AML-193 (cell line): Measurements from ENCODE around the gene NDUFAF5.
A peak's percentile ranks its signal among the peaks of the same experiment; 100 is the strongest.
"Not testable (repeated sequence)": the region's sequence is repeated elsewhere in the genome, so short reads cannot be mapped to it uniquely, and the experiment has no call there.

Experiments used
- DNase-seq, 2 experiments: peaks; one replicate each; lab custom pipeline; 2025; lab: John Stamatoyannopoulos, UW

NDUFAF5 gene, protein sequence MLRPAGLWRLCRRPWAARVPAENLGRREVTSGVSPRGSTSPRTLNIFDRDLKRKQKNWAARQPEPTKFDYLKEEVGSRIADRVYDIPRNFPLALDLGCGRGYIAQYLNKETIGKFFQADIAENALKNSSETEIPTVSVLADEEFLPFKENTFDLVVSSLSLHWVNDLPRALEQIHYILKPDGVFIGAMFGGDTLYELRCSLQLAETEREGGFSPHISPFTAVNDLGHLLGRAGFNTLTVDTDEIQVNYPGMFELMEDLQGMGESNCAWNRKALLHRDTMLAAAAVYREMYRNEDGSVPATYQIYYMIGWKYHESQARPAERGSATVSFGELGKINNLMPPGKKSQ

DNA sequence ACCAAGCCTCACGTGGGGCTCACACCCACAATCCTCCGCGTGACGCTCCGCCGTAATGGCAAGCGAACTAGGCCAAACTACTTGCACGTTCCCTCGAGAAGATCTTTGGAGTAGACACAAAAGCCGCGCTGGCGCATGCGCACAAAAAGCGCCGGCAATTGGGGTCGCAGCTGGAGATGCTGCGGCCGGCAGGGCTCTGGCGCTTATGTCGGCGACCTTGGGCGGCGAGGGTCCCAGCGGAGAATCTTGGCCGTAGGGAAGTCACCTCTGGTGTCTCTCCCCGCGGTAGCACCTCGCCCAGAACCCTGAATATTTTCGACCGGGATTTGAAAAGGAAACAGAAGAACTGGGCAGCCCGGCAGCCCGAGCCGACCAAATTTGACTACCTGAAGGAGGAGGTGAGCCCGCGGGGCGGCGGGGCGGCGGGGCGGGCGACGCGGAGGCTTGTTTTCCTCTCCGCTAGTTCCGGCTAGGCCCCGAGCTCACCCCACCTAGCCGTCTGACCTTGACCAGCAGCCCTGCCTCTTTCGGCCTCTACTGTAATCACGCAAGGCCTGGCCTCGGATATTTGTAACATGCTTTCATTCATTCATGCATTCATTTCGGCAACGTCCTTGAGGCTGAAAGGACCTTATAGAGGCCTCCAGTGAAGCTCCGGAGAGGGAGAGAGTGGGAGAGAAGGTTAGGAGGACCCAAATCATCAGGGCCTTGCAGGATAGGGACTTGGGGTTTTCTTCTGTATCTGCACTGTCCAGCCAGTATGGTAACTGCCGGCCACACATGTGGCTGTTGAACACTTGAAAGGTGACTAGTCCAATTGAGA is at the start of gene NDUFAF5, which contains the start of gene ESF1:
TSS of gene NDUFAF5 (plus strand) at position 136 of the 823 bp plus-strand sequence. CDS start at position 177, 41 bp downstream.
TSS of gene ESF1 (minus strand) at position 27 of the 823 bp plus-strand sequence. CDS start 1,779 bp downstream, outside the sequence.
- peak; percentile 79 to 88 for DNase-seq

DNA sequence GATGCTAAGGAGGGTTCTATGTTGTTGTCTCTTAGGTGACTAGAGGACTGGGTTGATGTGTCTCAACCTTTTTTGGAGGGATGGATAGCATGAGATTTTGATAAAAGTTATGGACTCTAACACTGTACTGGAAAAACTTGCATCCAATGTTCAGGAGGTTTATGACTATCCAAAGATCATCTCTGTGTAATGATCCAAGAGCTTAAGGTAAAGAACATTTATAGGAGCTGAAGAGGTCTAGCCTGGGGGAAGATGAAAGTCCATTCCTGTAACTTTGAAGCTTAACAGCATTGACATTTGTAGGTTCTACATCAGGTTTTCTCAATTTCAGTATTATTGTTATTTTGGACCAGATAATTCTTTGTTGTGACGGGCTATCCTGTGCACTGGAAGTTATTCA is 49.0 kb upstream of the NDUFAF5 start:
- no peak for DNase-seq

DNA sequence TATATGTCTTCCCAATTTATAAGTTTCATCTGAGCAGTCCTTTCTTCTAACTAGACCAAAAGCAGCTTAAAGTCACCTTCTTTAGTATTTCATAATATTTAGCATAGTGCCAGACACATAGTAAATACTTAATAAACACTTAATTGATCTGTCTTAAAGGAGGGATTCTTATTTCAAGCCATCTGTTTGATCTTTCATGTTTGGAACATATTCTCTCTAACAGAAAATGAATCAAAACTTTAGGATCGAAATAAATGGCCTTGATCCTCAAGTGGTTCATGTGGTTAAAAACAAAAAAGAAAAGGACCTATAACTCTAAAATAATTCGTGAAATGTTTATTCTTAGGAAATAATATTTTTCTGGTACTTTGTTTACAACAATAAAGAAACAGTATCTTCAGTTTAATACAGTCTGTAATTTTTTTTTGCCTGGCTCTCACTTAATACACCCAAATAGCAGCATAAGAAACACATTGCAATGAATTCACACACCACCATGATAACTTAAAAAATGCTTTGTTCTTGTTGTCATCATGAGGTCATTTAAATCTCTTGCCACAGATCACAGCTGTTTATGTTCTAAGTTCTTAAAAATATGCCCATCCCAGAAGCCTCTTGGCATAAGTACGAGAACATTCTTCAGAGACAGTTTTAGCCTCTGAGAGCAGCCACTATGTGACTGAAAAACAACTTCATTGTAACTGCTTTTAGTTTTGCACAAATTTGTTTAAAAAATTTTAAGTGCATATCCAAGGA is 48.2 kb upstream of the NDUFAF5 start:
- DNase-seq = no peak

DNA sequence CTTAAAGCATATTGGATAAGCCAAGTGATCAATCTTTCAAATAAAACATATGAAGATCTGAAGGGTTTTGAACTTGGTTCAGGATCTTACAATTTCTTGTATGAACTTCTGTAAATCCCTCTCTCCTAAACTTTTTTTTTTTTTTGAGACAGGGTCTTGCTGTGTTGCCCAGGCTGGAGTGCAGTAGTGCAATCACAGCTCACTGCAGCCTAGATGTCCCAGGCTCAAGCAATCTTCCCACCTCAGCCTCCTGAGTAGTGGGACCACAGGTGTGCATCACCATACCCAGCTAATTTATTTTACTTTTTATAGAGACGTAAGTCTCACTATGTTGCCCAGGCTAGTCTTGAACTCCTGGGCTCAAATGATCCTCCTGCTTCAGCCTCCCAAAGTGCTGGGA is 46.6 kb upstream of the NDUFAF5 start:
- DNase-seq = not testable (repeated sequence)

DNA sequence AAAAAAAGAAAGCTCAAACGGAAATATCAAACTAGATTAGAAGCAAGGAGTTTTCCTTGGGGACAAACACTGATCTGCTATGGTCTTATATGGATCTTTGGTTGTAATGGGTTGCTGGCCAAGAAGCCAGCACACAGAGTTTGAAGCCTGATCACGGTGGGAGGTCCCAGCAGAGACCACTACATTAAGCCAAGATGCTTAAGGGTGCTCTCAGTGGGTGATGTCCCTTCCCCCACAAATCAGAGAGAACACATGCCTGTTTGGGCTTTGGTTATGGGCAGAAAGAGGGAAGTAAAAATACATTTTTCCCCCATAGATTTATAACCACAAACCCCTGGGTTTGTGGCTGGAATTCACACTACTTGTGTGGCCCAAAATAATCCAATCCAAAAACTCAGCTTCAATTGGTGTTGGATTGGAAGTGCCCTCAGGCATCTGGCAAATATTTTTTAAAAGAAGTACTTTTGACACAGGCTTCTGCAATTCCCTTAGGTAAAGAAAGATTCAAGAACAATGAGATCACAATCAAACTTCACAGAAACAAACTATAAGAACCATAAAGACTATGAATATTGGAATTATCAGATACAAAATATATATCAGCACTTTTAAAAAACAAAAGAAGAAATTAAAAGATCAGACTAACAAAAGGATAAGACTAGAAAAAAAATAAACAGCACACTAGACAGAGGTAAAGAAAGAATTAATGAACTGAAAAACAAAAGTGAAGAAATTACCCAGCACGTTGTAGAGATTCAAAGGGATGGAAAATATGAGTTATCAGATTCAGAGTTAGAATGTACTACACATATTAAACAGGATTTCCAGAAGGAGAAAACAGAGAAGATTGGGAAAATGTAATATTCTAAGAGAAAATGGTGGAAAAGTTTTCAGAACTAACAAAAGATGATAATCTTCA is 44.8 kb upstream of the NDUFAF5 start:
- DNase-seq = no peak

DNA sequence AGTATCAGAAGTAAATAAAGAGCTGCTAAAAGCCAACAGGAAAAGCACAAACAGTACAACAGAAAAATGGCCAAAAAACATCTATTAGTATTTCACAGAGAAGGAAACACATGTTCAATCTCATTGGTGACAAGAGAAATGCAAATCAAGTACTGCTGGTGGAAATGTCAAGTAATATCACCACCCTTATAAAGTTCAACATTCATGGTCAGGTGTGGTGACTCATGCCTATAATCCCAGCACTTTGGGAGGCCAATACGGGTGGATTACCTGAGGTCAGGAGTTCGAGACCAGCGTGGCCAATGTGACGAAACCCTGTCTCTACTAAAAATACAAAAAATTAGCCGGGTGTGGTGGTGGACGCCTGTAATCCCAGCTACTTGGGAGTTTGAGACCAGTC is 42.9 kb upstream of the NDUFAF5 start:
- DNase-seq = no peak

DNA sequence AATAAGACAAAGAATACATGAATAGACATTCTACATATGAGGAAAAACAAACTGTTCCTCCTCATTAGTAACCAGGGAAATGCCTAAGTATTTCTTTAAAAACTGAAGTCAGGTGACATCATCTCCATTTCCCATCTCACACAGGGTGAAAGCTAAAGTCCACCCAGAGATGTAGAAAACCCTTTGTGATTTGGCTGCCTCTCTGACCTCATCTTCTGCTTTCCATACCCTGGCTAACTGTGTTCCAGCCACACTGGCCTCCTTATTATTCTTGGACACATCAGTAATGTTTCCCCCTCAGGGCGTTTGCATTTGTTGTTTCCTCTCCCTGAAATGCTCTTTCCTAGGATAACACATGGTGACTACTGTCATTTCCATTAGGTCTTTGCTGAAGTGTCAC is 40.5 kb upstream of the NDUFAF5 start:
- no peak for DNase-seq

DNA sequence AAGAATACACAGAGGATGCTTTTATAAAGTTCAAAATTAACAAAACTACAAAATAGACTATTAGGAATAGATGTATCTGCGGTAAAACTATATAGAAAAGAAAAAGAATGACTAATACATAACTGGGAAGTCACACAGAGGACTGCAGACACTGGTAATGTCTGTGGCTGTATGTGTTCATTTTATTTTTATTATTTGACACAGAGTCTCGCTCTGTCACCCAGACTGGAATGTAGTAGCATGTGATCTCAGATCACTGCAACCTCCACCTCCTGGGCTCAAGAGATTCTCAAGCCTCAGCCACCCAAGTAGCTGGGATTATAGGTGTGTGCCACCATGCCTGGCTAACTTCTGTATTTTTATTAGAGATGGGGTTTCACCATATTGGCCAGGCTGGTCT is 39.0 kb upstream of the NDUFAF5 start:
- no peak for DNase-seq

DNA sequence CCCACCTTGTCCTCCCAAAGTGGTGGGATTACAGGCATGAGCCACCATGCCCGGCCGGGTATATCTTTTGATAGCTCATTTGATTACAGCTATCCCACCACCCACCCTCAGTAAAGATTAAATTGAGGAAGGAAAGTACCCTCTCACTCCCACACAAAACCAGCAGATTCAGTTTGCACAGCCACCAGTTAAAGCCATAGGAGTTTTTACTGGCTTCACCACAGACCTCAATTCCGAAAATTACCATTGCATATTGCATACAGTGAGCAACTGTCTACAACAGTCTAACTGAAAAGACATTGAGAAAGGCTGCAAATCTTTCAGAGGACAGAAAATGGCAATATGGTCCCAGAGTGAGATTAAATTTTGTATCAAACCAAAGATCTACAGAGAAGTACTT is 35.0 kb upstream of the NDUFAF5 start:
- no peak for DNase-seq

DNA sequence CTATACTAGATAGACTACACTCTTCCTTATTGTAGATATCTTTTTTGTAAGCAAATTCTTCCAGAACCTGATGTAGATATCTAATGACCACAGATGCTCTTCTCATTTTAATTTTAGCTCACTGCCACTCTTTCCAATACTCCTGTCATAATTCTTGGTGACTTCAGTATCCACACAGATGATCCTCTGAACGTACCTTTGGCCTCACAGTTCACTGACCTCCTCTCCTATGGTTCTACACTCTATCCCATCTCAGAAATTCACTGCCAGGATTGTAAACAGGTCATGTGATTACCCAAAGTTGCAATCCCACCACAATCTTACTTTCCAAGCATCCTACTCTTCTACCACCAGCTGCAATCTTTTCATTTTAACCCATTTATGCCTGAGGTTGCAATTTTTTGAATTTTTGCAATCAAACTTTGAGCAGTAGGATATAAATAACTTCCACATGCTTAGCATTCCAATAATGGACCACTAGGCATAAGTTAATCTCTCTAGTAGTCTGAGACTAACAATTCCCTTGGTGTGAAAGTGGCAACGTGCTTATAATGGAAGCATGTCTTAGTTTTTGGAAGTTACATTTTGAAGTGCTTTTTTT is 31.3 kb upstream of the NDUFAF5 start:
- no peak for DNase-seq

DNA sequence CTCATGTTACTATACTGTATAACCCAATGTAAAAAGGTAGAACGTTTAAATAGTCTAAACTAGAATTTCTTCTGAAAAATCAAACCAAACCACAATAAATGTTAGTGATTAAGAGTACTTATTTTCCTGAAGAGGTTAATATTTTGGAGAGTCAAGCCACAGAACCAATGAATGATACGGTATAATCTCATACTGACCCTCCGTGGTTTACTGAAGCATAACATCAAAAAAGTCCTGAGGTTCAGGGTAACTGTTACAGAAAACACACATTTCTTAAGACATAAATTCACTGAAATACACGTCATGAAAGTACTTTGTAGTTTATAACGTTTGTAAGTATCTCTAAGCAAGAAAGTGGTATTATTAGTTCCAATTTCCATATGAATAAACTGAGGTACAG is 29.0 kb upstream of the NDUFAF5 start:
- DNase-seq = no peak

DNA sequence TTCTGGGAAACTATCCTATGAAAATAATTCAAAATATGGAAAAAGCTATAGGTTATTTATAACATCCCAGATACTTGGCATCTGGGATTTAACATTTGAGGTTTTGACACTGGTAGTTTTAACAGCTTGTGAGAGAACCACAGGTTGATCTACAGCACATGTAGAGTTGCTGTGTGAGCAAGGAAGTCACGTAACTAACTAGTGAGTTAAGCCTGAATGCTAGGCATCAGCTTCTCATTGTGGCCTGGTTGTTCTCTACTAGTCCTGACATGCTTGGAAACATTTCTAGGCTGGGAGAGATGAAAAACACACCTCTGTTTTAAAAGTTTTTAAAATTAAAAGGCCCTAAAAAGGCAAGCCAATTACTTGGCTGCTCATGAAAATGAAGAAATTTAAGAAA is 28.3 kb upstream of the NDUFAF5 start:
- no peak for DNase-seq

DNA sequence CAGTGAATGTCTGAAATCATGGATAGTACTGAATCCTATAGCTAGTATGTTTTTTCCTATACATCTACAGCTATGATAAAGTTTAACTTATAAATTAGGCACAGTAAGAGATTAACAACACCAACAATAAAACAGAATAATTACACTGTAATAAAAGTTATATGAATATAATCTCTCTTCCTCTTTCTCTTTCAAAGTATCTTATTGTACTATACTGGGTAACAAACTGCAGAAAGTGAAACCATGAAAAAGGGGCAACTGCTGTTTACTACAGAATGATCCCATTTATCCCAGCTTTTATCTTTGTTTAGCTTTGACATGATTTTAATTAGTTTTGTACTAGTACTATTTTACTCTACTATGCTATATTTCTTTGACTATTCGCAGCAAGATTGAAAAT is 25.9 kb upstream of the NDUFAF5 start:
- no peak for DNase-seq

DNA sequence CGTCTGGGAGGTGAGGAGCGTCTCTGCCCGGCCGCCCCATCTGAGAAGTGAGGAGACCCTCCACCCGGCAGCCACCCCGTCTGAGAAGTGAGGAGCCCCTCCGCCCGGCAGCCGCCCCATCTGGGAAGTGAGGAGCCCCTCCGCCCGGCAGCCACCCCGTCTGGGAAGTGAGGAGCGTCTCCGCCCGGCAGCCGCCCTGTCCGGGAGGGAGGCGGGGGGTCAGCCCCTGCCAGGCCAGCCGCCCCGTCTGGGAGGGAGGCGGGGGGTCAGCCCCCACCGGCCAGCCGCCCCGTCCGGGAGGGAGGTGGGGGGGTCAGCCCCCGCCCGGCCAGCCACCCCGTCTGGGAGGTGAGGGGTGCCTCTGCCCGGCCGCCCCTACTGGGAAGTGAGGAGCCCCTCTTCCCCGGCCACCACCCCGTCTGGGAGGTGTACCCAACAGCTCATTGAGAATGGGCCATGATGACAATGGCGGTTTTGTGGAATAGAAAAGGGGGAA is 24.3 kb upstream of the NDUFAF5 start:
- not testable (repeated sequence) for DNase-seq

DNA sequence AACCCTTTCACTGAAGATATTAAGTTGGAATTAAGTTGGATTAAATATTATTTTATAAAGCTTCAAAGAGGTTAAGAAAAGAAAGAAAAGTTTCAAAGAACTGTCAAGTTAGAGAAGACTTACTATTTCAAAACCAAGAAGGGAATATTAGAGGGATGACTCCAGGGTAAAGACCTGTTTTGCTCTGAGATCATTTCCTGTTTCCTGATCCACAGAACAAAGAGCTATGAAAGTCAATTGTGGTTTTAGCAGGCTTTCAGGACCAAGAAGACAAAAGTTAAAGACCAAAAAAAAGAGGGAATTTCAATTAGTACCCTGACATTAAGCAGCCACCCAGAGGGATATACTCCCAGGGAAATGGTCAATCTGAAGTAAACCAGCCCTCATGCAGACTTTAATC is 19.5 kb upstream of the NDUFAF5 start:
- DNase-seq = no peak

DNA sequence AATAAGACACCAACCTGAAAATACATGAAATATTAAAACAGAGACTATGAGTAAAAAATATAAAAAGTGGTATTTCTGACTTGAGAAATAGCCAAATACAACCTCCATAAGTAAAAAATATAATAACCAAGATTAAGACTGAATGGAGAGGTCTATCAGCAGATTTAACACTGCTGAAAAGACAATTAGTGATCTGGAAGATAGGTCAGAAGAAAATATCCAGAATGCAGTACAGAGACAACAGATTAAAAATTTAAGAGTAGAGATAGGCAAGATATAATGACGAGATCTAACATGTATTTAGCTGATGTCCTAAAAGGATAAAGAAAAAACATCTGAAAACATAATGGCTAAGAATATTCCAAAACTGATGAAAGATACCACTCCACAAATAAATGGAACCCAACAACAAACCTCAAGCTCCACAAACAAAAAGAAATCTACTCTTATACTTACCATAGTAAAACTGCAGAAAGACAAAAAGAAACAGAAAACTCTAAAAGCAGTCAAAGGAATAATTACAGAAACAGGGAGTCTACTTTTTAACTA is 18.9 kb upstream of the NDUFAF5 start:
- no peak for DNase-seq

DNA sequence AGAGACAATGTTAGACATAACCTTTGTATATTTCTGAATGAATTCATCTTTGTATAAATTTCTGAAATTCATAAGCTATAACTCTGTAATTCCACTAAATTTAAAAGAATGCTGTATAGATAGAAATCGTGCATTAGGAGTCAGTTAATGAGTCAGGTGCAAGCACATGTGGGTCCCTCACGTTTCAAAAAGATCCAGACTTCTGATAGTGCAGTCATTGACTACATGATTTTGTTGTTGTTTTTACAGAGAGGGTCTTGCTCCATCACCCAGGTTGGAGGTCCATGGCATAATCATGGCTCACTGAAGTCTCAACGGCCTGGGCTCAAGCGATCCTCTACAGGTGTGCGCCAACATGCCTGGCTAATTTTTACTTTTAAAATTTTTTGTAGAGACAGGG is 14.7 kb upstream of the NDUFAF5 start:
- DNase-seq = no peak

DNA sequence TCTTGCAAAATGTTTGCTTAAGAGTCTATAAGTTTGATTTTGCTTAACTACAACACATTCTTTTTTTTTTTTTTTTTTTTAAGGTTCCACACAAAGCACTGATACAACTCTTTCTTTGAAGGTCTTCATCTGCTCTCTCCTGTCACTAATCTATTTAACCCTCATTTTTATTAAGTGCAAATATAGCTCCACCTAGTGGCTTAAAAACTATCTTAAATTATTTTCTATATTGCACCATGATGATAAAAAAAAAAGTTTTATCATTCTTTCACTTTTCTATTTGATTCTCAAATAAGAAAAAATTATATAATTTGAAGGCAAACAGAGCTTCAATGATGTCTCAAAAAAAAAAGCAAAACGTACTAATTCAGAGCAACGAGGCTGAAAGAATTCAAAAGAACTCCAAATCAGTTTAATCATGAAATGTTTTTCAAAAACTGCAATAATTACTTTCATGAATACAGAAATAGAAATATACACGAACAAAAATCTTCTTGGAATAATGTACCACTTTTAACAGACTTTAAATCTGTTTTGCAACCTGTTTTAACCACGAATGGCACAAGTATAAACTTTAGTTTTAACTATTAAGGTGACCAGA is 12.9 kb upstream of the NDUFAF5 start:
- peak; percentile 20 to 43 for DNase-seq

DNA sequence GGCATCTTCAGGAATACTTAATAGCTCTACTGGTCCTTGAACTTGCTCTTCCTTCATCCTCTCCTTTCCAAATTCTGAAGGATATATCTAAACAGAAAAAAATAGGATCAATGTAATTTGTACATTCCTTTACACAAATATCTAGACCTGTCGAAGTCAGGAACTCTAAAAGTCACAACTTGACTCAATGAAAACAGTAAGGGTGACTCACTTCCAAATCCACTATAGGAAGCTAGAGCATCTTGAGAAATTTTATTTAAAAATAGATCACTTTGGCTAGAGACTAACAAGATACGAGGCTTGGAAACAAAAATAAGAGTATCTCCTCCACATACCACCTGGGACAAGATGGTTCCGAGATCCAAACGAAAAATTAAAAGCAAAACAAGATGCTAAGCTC is 12.3 kb upstream of the NDUFAF5 start:
- DNase-seq = no peak

DNA sequence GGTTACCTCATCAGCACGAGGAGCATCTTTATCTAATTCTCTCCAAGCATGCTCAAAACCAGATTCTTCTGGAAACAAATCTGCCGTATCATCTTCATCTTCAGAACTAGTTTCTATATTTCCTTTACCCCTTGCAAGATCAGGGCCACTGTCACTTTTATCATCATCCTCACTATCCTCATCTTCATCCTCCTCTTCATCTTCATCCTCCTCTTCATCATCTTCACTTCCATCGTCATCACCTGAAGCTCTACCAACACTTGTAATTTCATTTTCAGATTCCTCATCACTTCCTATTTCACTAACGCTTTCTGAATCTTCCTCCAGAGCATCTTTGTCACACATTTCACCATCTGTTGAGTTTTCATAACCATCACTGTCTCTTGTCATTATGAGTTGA is 9.0 kb upstream of the NDUFAF5 start:
- no peak for DNase-seq
